ENCODE data around the gene DSN1.

Gene DSN1

DNA sequence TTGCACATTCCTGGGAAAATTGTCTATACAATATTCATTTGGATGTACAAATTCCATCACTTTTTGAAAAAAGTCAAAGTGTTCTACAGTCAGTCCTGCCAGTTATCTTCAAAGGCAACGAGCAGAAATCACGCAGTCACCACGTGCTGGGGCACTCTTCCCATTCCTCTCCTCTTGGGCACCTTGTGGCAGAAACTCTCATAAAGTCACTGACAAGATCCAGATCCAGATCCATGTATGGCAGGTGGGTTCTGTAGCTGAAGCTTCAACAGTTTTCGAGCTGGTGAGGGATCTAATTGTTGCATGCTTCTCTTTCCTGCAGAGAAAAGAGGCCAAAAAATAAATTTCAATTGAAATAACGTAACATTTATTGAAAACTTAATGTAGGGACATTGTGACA, 21.0 kb downstream of the DSN1 start:
- DNase-seq = no peak

DNA sequence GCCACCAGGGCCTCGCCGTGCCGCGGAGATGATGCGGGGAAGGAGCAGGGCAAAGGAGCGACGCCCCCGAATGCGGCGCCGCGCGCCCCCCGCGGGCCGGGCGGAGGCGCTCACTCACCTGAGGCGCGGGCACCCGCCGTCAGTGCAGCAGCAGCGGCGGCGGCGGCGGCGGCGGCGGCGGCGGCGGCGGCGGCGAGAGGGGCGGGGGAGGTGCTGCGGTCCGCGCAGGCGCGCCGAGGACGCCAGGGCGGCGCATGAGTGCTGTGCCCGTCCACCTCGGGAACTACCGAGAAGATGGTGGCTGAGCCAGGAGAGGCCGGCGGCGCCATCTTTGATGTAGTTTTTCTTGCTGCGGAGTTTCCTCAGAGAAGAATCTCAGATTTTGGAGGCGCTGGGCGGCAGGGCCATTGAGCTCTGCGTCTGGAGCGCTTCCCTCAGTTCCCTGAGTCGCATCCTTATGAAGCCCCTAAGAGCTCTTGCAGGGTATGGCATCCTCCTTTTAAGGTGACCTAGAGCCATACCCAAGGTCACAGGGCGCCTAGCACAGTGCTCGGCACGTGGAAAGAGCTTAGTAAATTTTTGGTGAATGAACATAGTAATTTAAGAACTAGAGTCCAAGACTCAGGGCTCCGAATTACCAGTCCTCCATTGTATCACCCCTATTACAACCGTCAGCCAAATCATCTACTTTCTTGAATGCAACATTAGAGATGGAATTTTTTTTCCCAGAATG, 27.5 kb downstream of the DSN1 start, which contains the start of gene NDRG3:
Gene NDRG3 (minus strand): TSS at position 164 of the 733 bp plus-strand sequence. CDS start 24,355 bp downstream, outside the sequence.
- peak; percentile 90 to 95 for DNase-seq

DNA sequence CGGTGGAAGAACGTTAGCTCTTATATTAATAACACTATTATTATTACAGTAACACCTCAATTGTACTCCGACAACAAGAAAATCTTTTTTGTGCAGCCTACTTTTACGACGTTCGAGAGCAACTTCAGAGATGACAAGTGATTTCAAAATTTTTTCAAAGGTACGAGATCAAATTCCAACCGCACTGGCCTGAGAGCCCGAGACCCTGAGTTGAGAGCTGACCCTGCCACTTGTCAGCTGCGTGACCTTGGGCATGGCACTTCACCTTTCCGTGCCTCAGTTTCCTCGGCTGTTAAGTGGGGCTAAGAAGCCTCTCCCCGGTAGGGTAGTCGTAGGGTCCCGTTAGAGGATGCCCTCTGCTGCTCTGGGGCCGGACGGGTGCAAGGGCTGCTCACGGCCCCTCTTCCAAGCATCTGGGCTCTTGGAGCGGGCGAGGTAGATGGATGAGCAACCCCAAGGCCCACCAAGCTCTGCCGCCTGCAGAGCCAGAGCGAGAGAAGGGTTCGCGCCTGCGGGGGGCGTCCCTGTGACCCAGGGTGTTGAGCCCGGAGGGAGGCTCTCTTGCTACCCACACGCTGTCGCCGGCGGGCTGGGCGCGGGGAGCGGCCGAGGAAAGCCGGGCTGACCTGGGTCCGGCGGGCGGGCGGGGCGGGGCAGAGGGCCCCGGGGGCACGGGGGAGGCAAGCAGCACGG, 28.2 kb downstream of the DSN1 start:
- DNase-seq = no peak

DNA sequence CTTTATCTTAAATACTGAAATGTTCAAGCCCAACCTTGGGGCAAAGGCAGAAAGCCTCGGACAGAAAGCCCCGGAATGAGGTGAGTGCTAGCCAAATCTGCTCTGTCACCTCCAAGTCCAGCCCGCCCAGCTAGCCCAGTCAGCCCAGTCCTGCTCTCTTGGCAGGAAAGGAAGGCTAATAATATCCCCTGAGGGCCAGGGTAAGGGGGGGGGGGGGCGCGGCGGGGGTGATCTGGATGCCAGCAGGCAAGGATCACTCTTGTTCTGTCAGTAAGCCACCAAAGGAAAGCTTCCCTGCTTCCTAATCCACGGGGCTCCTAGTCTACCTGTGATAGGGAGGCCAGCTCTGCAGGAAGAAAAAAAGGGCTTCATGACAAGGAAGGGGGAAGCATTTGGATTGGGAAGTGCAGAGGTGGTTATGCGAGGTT, 28.8 kb downstream of the DSN1 start:
- no peak for DNase-seq

DNA sequence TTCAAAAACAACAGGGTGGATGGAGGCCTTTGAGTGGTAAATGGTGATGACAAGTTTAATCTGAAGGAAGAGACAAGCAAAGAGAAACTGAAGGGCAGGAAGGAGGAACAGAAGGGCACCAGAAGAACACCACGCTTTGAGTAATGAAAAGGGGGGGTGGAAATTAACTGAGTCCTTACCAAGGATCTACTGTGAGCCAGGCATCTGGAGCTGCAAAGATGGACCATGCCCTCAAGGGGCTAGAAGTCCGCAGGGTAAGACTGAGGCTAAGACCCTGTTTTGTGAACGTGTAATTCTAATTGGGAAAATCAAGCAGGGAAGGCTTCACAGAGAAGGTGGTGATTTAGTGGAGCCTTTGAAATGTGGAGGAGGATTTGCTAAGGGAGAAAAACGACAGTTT, 29.3 kb downstream of the DSN1 start:
- DNase-seq = no peak

DNA sequence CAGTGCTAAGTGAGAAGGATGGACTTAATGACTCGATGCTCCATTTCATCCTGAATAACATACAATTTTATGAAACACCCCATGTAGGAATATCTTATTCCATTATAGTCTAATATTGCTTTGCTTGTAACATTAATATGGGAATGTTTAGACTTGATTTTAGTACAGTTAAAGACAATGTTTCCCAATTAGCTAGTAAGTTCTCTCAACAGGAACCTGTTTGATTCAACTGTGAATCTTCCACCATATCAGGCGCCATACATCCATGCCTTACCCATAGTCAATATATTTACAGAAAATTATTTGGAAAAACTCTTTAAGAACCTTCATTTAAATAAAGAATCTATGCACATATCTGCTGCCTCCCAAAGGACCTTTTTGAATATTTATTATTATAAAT, 31.0 kb downstream of the DSN1 start:
- no peak for DNase-seq

DNA sequence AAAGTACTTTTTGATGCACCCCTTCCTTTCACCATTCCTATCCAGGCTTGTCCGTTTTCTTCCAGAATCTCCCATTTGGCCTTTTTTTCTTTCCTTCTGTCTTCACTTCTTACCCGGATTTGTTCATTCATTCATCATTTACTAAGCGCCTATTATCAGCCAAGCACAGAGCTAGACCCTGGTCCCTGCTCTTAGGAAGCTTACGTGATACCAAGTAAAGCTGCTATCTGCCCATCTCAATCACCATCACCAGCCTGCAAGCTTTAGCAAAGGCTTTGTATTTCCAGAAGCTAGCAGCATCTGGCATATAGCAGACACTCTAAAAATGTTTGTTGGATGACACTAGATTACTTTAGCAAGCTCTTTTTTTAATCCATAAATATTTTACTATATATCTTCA, 32.5 kb downstream of the DSN1 start:
- no peak for DNase-seq

DNA sequence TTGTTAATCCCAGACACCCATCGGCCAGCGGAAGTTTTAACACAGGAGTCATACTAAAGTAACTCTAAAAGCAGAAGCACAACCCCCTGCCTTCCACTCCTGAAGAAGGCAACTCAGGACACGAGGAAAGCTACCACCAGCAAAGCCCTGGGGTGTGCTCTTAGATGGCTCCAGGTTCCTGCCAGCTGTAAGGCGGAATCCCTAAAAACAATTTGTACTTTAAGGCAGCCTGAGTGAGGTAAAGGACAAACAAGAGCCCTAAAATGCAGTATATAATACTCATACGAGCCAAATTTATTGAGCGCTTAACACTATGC, 36.4 kb downstream of the DSN1 start:
- DNase-seq = no peak

DNA sequence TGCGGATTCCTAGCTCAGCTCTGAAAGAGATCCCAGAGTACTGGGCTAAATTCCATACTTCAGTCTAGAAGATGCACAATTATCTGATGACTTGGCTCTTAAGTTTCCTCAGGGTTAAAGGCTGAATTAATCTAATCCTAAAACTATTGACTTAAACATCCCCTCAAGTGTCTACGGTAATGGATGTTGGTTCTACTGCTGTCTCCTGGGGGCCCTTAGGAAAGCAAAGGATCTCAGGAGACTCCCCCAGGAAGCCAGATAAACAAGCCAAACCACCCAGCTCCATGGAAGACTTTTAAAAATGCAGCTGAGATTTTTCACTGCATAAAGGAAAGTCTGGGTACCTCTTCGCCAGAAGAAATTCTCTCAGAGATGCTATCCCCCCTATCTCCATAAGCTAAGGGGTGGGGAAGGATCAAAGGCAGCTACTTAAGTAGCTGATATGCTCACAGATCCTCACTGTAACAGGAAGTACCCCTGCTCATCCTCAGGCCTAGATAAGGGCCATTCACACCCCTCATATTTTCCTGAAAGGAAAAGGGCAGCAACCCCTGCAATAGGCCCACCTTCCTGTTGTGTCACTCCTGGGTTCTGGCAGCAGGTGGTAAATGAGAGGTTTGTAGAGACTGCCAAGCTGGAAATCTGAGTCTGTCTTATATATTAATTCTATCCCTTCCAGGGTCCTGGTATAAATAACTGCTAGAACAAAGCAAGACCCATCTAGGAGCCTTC, 36.9 kb downstream of the DSN1 start:
- DNase-seq = no peak

DNA sequence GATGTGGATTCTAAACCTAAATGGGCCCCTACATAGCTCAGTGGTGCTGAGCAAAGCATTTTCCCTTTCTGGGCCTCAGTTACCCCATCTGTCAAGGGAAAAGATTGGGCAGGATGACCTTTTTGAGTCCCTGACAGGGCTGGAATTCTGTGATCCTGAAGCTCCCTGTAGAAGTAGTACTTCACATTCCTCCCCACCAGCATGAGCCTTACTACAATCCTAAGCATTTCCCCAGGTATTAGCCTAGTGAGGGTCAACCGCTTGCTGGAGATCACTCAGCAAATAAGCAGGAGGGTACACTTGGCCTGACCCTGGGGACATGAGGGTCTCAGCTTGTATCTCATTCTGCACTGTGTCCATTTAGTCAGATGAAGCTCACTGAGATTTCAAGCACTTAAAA, 41.1 kb downstream of the DSN1 start:
- no peak for DNase-seq

DNA sequence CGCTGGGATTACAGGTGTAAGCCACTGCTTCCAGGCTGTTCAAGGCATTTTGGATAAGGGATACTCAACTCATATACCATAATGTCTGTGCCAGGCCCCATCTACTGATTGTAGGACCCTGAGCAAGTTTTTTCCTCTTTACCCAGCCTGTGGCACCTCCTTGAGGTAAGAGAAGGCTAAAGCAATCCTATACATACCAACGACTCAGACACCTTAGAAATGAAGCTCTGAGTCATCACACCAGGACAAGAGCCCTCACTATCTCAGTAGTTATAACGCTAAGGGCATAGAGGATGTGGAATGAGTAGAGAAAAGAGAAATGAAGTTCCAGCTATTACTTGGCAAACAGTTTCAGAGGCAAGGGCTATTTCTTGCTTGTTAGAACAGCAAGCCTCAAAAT, 44.6 kb downstream of the DSN1 start:
- DNase-seq = peak; percentile 27 to 33

DNA sequence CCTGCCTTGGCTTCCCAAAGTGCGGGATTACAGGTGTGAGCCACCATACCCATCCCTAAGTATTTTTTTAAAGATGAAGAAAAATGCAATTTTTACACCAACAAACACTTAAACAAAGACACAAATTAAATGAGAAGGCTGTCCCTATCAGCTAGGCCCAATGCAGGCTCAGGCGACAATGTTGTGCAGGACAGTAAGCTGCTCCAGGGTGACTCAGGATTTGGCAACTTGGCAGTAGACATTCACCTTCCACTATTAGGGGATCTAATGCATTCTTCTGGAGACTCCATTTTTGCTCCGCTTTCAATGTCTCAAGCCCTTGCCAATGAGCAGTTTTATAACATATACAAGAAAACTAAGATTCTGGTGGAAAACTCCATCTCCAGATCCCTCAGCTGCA, 47.4 kb downstream of the DSN1 start:
- no peak for DNase-seq

DNA sequence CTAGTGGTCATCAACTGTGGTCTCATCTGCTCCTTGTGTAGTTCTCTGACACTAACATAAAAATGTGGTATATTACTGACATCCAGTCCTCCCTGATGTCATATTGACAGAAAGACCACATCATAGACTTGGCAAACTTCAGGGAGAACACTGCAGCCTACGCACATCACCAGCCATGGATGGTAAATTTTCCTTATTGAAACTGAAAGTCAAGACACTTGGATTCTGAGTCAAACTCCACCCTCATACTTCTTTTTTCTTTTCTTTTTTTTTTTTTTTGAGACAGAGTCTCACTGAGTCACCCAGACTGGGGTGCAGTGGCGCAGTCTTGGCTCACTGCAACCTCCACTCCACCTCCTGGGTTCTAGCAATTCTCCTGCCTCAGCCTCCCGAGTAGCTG, 53.1 kb downstream of the DSN1 start:
- DNase-seq = peak; percentile 46

DNA sequence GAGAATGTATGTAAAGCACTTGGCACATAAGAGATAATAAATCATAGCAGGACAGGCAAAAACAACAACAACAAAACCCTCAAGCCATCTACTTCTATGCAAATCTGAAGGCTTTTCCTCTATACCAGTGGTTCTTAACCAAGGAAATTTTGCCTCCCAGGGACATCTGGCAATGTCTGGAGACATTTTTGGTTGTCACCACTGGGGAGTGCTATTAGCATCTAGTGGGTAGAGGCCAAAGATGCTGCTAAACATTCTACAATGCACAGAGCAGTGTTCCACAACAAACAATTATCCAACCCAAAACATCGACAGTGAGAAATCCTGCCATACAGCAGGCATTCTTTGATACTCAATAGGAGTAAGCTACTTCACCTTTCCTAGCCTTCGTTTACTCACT, 55.9 kb downstream of the DSN1 start:
- no peak for DNase-seq

DNA sequence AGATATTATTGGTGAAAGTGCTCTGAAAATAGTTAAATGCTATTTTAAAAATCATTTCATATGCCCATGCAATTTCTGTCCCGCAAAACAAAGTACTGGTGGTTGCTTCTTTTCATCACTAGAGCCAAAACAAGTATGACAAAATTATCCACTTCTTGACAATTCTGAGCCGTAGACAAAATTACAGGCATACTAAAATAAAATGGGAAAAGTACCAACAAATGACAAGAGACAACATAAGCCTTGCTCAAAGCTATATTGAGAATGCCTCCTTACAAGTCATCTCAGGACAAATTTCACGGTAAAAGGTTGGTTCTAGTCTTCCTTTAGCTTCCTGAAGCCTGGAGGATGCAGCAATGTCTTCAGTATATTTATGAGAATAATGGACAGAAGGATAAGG, 56.5 kb downstream of the DSN1 start:
- no peak for DNase-seq

DNA sequence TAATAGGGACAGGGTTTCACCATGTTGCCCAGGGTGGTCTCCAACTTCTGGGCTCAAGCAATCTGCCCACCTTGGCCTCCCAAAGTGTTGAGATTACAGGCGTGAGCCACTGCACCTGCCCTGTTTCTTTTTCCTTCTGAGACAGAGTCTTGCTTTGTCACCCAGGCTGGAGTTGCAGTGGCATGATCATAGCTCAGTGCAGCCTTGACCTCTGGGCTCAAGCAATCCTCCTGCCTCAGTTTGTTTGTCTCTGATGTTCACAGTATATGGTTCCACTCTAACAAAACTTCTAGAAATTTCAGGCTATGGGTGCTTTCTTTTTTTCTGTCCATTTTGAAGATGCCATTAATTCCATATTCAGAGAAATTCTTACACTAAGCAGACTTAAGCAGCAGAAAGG, 60.8 kb downstream of the DSN1 start:
- DNase-seq = no peak

DNA sequence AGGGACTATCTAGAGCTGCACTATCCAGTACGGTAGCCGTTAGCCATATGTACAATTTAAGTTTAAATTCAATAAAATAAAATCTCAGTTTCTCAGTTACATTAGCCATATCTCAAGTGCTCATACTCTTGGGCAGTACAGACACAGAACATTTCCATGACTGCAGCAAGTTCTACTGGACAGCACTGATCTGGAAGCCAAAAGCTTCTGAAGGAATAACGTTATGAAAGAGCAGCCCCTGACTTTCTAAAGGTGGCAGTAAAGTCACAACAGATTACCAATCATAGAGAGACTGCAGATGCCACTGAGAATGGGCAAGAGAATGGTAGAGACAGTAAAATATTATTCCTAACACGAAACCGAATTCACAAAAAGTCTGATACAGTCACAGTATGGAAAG, 64.4 kb downstream of the DSN1 start:
- DNase-seq = no peak

DNA sequence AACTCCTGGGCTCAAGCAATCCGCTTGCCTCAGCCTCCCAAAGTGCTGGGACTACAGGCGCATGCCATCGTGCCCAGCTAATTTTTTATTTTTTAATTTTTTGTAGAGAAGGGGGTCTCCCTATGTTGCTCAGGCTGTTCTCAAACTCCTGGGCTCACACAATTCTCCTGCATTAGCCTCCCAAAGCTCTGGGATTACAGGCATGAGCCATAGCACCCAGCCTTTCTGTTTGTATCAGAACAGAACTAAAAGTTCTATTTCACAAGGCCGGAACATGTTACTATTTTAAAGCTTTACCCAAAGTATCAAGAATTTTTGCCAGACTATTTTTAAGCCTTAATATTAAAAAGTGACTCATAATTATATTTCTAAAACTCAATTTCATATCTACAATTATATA, 70.0 kb downstream of the DSN1 start:
- no peak for DNase-seq

Data from activated T-cell treated with anti-CD3 and anti-CD28 coated beads, Interleukin-2, amount 50 U/mL, for 48 hours (primary cell).